ENCODE results near the gene COL25A1. TPM values are rescaled to one million over a fixed set of nuclear protein-coding genes. Genes with fewer than 3 reads are reported as not detected.

COL25A1 gene
- polyA plus RNA-seq, 3 donors from 2014 or later = not detected

GRCh38 chr4:108787106-108787505, 515.4 kb downstream of the COL25A1 start:
- no peak overlapping the region for H3K27ac Mint-ChIP-seq
- H3K9me3 Mint-ChIP-seq = peaks cover 0 to 2% (median 0%) of the 10 kb centered on the region in 6 donors
- H3K36me3 Mint-ChIP-seq = no peaks in the 10 kb centered on the region
- no peak for DNase-seq
- H3K4me3 Mint-ChIP-seq = no peak overlapping the region
- H3K4me1 Mint-ChIP-seq = no peaks in the 10 kb centered on the region
- H3K27me3 Mint-ChIP-seq (ENCODE audit: low read depth in 3 of 3) = peaks cover 0 to 4% (median 3%) of the 10 kb centered on the region in 3 donors

- no peak overlapping the region for H3K4me3 Mint-ChIP-seq
- no peaks in the 10 kb centered on the region for H3K4me1 Mint-ChIP-seq
- no peaks in the 10 kb centered on the region for H3K36me3 Mint-ChIP-seq
- peaks cover 0 to 2% (median 0%) of the 10 kb centered on the region in 6 donors for H3K9me3 Mint-ChIP-seq
- no peak for DNase-seq
- H3K27me3 Mint-ChIP-seq (ENCODE audit: low read depth in 3 of 3) = peaks cover 3 to 4% (median 3%) of the 10 kb centered on the region in 3 donors
- no peak overlapping the region for H3K27ac Mint-ChIP-seq
These were observed 516.1 kb downstream of the COL25A1 start for GRCh38 chr4:108786351-108786750.

GRCh38 chr4:108783665-108784463, 518.6 kb downstream of the COL25A1 start:
- Mint-ChIP-seq H3K4me1 (no peaks in the 10 kb centered on the region), H3K36me3 (no peaks in the 10 kb centered on the region), H3K27ac (no peak overlapping the region), H3K27me3 (ENCODE audit: low read depth in 3 of 3) (peaks cover 3 to 9% (median 3%) of the 10 kb centered on the region in 3 donors), H3K4me3 (no peak overlapping the region), H3K9me3 (peaks cover 0 to 2% (median 0%) of the 10 kb centered on the region in 6 donors)
- DNase-seq = no peak

- no peaks in the 10 kb centered on the region for H3K4me1 Mint-ChIP-seq
These were observed 522.5 kb downstream of the COL25A1 start for GRCh38 chr4:108779958-108780357.

GRCh38 chr4:108777388-108777787, 525.1 kb downstream of the COL25A1 start:
- H3K4me1 Mint-ChIP-seq = no peaks in the 10 kb centered on the region
- no peaks in the 10 kb centered on the region for H3K9me3 Mint-ChIP-seq
- no peak overlapping the region for H3K4me3 Mint-ChIP-seq
- no peak for DNase-seq
- H3K27ac Mint-ChIP-seq = no peak overlapping the region
- peaks cover 3 to 13% (median 3%) of the 10 kb centered on the region in 3 donors for H3K27me3 Mint-ChIP-seq (ENCODE audit: low read depth in 3 of 3)
- H3K36me3 Mint-ChIP-seq = no peaks in the 10 kb centered on the region

More at GRCh38 chr4:108779958-108780357, 522.5 kb downstream of the COL25A1 start:
- DNase-seq = no peak
- Mint-ChIP-seq H3K36me3 (no peaks in the 10 kb centered on the region), H3K9me3 (no peaks in the 10 kb centered on the region), H3K4me3 (no peak overlapping the region), H3K27ac (no peak overlapping the region), H3K27me3 (ENCODE audit: low read depth in 3 of 3) (peaks cover 3 to 9% (median 3%) of the 10 kb centered on the region in 3 donors)

GRCh38 chr4:108775921-108776320, 526.5 kb downstream of the COL25A1 start:
- no peaks in the 10 kb centered on the region for H3K9me3 Mint-ChIP-seq
- H3K27ac Mint-ChIP-seq = no peak overlapping the region
- no peak overlapping the region for H3K4me3 Mint-ChIP-seq
- DNase-seq = no peak
- no peaks in the 10 kb centered on the region for H3K4me1 Mint-ChIP-seq
- no peaks in the 10 kb centered on the region for H3K36me3 Mint-ChIP-seq
- H3K27me3 Mint-ChIP-seq (ENCODE audit: low read depth in 3 of 3) = peaks cover 0 to 13% (median 3%) of the 10 kb centered on the region in 3 donors

- Mint-ChIP-seq H3K4me1 (no peaks in the 10 kb centered on the region), H3K27me3 (ENCODE audit: low read depth in 3 of 3) (peaks cover 0 to 9% (median 3%) of the 10 kb centered on the region in 3 donors), H3K9me3 (no peaks in the 10 kb centered on the region)
These were observed 527.5 kb downstream of the COL25A1 start for GRCh38 chr4:108774809-108775530.

GRCh38 chr4:108772402-108772801, 530.1 kb downstream of the COL25A1 start:
- no peak for DNase-seq
- no peaks in the 10 kb centered on the region for H3K36me3 Mint-ChIP-seq
- no peak overlapping the region for H3K4me3 Mint-ChIP-seq

More at GRCh38 chr4:108774809-108775530, 527.5 kb downstream of the COL25A1 start:
- H3K4me3 Mint-ChIP-seq = no peak overlapping the region
- no peak overlapping the region for H3K27ac Mint-ChIP-seq
- DNase-seq = no peak
- H3K36me3 Mint-ChIP-seq = no peaks in the 10 kb centered on the region

GRCh38 chr4:108766058-108766457, 536.4 kb downstream of the COL25A1 start:
- Mint-ChIP-seq H3K9me3 (peaks cover 0 to 6% (median 0%) of the 10 kb centered on the region in 6 donors), H3K4me1 (peaks cover 15 to 17% of the 10 kb centered on the region in 2 donors), H3K36me3 (no peaks in the 10 kb centered on the region), H3K27me3 (ENCODE audit: low read depth in 3 of 3) (peaks cover 12 to 27% (median 20%) of the 10 kb centered on the region in 3 donors), H3K27ac (no peak overlapping the region), H3K4me3 (no peak overlapping the region)
- DNase-seq = no peak

More at GRCh38 chr4:108772402-108772801, 530.1 kb downstream of the COL25A1 start:
- no peaks in the 10 kb centered on the region for H3K4me1 Mint-ChIP-seq
- no peaks in the 10 kb centered on the region for H3K9me3 Mint-ChIP-seq
- H3K27ac Mint-ChIP-seq = no peak overlapping the region
- peaks cover 0 to 12% (median 3%) of the 10 kb centered on the region in 3 donors for H3K27me3 Mint-ChIP-seq (ENCODE audit: low read depth in 3 of 3)

GRCh38 chr4:108763986-108764385, 538.5 kb downstream of the COL25A1 start:
- Mint-ChIP-seq H3K27me3 (ENCODE audit: low read depth in 3 of 3) (peaks cover 12 to 27% (median 20%) of the 10 kb centered on the region in 3 donors), H3K36me3 (no peaks in the 10 kb centered on the region), H3K4me1 (peaks cover 15 to 17% of the 10 kb centered on the region in 2 donors), H3K9me3 (peaks cover 0 to 6% (median 0%) of the 10 kb centered on the region in 6 donors), H3K4me3 (no peak overlapping the region), H3K27ac (no peak overlapping the region)
- no peak for DNase-seq

- no peak overlapping the region for H3K27ac Mint-ChIP-seq
- peaks cover 15 to 17% of the 10 kb centered on the region in 2 donors for H3K4me1 Mint-ChIP-seq
- H3K9me3 Mint-ChIP-seq = peaks cover 0 to 6% (median 0%) of the 10 kb centered on the region in 6 donors
- no peaks in the 10 kb centered on the region for H3K36me3 Mint-ChIP-seq
- H3K27me3 Mint-ChIP-seq (ENCODE audit: low read depth in 3 of 3) = peaks cover 12 to 27% (median 20%) of the 10 kb centered on the region in 3 donors
- no peak for DNase-seq
- H3K4me3 Mint-ChIP-seq = peak overlapping the region; percentile 38 to 86 (median 78)
These were observed 539.2 kb downstream of the COL25A1 start for GRCh38 chr4:108763226-108763593.

- Mint-ChIP-seq H3K36me3 (no peaks in the 10 kb centered on the region), H3K27ac (no peak within 1 kb of the TSS), H3K4me3 (peak within 1 kb of the TSS; percentile 50 to 86 (median 78)), H3K27me3 (ENCODE audit: low read depth in 3 of 3) (peaks cover 12 to 27% (median 17%) of the 10 kb centered on the region in 3 donors), H3K9me3 (peaks cover 0 to 6% (median 0%) of the 10 kb centered on the region in 6 donors), H3K4me1 (peaks cover 15 to 17% of the 10 kb centered on the region in 2 donors)
- no peak for DNase-seq
These were observed 539.8 kb downstream of the COL25A1 start, which contains the start of gene ETNPPL for GRCh38 chr4:108762559-108763225. TSS of gene ETNPPL (minus strand) at chr4:108763053. CDS start at chr4:108762898, 155 bp downstream.
